CMK (cell line): Measurements from ENCODE around the gene ADAMTS10.
"Not testable (repeated sequence)": the region's sequence is repeated elsewhere in the genome, so short reads cannot be mapped to it uniquely, and the experiment has no call there.

Experiments used
- DNase-seq: peaks from one replicate; pipeline ENCODE4 v3.0.0-alpha.2; 2010; ENCODE audit warnings: low read depth

The ADAMTS10 gene

GRCh38 chr19:8561075-8561764 lies 49.3 kb downstream of the ADAMTS10 start:
- DNase-seq: no peak

GRCh38 chr19:8558325-8558724 lies 52.2 kb downstream of the ADAMTS10 start:
- no peak for DNase-seq

- DNase-seq: no peak
These were observed 52.8 kb downstream of the ADAMTS10 start for GRCh38 chr19:8557642-8558238.

- DNase-seq: not testable (repeated sequence)
These were observed 56.8 kb downstream of the ADAMTS10 start for GRCh38 chr19:8553729-8554128.

DNA sequence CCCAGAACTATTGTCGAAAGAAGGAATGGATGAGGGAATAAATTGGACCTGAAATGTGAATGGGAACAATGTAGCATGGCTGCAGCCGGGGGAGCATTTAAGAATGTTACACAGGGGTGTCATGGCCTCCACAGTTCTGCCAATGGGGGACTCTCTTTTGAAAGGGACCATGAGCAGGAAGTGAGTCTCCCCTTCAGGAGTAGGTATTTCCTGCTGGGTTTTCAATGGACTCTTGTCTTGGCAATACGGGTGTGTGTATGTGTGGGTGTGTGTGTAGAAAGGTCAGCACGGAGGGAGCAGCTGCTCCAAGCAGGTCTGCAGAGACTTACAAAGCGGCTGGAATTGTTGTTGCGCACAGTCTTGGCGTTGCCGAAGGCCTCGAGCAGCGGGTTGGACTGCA lies 57.7 kb downstream of the ADAMTS10 start:
- no peak for DNase-seq

GRCh38 chr19:8550070-8550469 lies 60.4 kb downstream of the ADAMTS10 start:
- DNase-seq: no peak

GRCh38 chr19:8545743-8546142 lies 64.8 kb downstream of the ADAMTS10 start:
- no peak for DNase-seq

DNA sequence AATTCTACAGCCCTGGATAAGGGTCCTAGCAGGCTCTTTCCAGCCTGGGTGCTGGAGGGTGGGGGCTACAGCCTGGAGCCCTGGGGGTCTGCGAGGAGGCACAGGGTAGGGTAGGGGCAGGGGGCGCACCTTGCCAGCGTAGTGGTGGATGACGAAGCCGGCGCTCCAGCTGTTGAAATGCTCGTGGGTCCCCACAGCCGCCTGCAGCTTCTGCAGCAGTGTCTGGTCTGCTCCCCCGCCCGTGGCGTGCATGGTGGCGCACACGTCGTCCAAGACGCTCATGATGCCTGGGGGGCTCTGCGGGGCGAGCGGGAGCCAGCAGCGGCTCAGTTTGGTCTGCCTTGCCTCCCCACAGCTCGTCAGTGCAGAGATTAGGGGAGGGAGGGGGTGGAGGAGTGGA lies 66.3 kb downstream of the ADAMTS10 start:
- no peak for DNase-seq

- DNase-seq: no peak
These were observed 70.8 kb downstream of the ADAMTS10 start for GRCh38 chr19:8539621-8540149.

DNA sequence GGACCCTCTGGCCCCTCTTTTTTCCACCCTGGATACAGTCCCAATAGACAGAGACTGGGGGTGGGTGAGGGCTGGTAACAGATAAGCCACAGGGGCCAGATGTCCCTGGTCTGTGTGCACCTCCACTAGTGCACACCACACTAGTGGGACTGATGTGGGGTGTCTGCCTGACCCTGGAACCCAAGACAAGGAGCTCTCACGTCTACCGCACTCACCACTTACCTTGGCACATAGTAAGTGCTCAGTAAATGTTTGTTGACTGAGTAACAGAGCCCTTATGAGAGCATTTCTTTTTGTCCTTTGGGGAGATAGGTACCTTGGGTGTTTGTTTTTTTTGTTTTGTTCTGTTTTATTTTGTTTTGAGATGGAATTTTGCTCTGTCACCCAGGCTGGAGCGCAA lies 73.4 kb downstream of the ADAMTS10 start:
- DNase-seq: no peak

DNA sequence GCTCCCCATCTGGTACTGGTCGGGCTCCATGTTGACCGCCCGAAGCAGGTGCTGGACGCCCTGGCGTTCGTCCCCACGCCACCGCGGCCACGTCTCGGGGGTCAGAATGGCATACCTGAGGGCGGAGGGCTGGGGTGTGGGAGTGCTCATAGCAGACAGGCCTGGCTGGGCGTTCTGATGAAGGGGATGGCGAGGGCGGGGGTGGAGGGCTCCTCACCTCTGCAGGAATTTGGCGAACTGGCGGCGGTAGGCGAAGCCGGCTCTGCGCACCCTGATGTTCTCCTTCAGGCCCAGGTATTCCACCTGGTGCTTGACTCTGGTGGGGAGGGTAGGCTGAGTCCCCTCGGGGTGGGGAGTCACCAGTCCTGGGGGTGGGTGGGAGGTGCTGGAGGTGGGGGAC lies 74.2 kb downstream of the ADAMTS10 start:
- DNase-seq: no peak

DNA sequence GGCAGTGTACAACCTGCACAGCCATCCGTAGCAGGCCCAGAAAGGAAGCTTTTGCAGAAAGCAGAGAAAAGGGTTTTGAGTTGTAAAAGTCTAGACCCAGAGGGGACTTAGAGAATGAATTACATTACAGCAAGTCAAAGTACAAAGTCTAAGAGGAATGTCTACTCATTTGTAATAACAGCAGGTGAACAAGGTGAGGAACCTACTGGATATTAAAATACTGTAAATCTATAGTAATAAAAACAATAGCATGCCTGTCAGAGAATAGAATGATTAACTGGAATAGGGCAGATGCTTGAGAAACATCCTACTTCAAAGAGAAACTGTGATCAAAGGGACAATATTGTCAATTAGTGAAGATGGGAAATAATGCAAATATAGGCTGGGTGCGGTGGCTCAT lies 78.3 kb downstream of the ADAMTS10 start:
- DNase-seq: no peak

DNA sequence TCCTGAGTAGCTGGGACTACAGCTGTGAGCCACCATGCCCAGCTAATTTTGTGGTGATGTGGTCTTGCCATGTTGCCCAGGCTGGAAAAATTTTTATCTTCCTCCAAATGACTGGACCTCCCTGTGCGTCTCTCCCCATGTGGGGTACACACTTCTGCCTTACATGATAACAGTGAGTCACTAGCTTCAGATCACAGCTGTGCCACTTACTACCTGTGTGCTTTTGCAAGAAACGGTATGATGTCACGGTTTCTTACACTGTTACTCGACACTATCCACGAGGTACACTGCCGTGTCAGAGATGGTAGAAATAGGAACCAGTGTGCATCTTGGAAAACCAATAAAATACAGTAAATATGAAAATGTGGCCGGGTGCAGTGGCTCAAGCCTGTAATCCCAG lies 79.0 kb downstream of the ADAMTS10 start:
- no peak for DNase-seq
